GM19455 (cell line): ENCODE data around the gene CDKN2B-AS1.
A peak's percentile ranks its signal among the peaks of the same experiment; 100 is the strongest.
"Not testable (repeated sequence)": the region's sequence is repeated elsewhere in the genome, so short reads cannot be mapped to it uniquely, and the experiment has no call there.

Experiments used
- ATAC-seq: cut with Tn5 transposase; IDR thresholded peaks from one replicate; pipeline ENCODE4 v1.9.1; 2021; ENCODE audit not compliant: unreplicated experiment

The CDKN2B-AS1 gene

DNA sequence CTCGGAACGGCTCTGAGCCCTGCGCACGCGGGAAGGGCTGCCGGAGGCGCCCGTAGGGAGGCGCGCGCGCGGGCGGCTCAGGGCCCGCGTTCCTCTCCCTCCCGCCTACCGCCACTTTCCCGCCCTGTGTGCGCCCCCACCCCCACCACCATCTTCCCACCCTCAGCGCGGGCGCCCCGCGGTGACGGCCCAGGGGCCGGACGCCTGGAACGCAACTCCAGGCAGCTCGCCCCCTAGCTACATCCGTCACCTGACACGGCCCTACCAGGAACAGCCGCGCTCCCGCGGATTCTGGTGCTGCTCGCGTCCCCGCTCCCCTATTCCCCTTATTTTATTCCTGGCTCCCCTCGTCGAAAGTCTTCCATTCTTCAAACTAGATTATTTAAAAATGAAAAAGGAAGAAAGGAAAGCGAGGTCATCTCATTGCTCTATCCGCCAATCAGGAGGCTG lies at the start of gene CDKN2B-AS1:
Gene CDKN2B-AS1 (plus strand): TSS at position 236 of the 450 bp plus-strand sequence.
- ATAC-seq = peak; percentile 43

DNA sequence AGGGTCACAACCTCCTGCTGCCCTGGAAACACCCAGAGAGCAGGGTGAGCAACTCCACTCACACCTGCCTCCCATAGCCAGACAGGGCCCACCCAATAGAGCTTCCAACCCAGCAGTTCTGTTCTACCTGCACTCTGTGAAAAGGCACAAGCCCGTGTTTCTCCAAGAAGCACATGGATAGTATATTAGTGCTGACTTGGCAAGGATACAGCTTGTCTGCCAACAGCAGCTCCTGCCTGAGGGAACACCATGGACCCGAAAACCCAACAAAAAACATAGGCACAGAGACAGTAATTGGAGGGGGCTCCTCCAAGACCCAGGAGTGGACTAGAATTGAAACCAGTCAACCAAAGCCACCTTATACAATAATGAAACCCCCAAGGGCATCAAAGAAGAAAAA lies 49.0 kb upstream of the CDKN2B-AS1 start:
- ATAC-seq = no peak

- no peak for ATAC-seq
Observed at GRCh38 chr9:21958833-21959232, 35.8 kb upstream of the CDKN2B-AS1 start.

DNA sequence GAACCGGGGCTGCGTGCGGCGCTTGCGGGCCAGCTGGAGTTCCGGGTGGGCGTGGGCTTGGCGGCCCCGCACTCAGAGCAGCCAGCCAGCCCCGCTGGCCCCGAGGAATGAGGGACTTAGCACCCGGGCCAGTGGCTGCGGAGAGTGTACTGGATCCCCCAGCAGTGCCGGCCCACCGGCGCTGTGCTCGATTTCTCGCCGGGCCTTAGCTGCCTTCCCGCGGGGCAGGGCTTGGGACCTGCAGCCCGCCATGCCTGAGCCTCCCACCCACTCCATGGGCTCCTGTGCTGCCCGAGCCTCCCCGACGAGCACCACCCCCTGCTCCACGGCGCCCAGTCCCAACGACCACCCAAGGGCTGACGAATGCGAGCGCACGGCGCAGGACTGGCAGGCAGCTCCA lies 35.3 kb upstream of the CDKN2B-AS1 start:
- ATAC-seq = not testable (repeated sequence)

- ATAC-seq = no peak
Observed at GRCh38 chr9:21961569-21961968, 33.0 kb upstream of the CDKN2B-AS1 start.

DNA sequence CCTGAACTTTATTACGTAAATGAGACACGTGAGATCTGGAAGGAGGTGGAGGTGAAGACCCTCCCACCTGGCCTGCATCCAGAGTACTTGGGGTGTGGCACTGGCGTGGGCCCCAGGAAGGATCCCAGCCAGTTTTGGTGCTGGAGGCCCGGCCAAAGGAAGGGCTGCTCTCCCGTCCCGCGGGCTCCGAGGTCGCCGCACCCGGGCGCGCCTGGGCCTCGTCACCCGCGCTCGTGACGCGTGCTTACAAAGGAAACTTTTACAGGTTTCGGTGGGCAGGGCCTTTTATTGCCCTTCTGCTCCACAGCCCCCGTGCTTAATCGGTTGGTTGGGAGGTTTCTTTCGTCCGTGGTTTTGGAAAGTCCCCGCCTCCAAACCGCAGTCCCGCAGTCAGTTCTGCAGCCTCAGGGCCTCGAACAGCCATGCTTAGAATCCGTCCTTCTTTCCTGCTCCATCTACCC lies 29.6 kb upstream of the CDKN2B-AS1 start:
- ATAC-seq = peak; percentile 64

DNA sequence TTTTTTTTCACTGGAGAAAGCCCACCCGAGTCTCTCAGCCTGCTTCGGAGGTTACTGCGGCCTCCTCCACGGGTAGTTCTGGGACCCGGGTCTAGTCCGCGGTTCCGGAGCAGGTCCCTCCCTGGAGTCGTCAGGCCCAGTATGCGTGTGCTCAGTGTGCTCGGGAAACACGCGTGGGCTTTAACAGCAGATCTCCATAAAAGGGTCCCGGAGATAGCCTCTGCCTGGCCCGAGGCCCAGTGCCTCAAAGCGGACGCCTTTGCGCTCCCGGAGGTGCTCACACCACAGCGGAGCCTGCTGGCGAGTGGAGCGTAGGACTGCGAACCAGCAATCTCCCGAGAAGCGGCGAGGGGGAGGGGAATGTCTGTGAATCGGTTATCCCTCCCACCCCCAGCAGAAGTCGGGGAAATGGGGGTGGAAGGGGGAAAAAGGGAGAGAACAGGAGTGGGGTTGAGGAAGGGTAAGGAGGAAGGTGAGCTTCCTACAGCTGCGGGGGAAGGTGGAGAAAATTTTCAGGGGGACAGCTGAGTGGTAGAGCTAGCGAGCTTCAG lies 29.1 kb upstream of the CDKN2B-AS1 start:
- peak; percentile 76 for ATAC-seq

DNA sequence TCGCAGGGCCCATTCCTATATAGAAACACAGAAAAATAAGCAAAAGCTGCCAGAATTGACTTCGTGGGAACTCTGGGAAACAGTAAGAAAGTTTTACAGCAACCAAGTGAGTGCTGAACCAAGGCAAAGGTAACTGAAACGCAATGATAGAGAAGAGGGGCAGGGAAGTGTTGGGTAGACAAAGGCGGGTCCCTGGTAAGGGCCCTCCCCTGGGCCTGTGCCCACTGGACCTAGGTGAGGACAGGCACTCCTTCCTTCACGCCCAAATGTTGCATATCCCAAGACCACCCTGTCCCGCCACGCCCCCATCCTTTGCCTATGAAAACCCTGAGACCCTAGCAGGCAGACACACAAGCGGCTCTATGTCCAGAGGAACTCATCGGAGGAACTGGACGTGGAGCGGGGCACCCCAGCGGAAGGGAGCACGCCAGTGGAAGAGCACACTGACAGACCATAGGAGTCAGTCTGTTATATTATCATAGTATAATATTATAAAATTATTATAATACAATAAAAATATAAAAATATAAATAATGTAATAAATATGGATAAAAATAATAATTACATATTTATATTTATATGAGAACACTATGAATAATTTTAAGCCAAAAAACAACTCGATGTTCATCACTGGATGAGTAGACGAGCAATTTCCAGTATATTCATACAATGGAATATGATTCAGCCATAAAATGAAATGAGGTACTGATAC lies 28.3 kb upstream of the CDKN2B-AS1 start:
- no peak for ATAC-seq

GRCh38 chr9:21967169-21967568 lies 27.4 kb upstream of the CDKN2B-AS1 start:
- ATAC-seq = no peak

DNA sequence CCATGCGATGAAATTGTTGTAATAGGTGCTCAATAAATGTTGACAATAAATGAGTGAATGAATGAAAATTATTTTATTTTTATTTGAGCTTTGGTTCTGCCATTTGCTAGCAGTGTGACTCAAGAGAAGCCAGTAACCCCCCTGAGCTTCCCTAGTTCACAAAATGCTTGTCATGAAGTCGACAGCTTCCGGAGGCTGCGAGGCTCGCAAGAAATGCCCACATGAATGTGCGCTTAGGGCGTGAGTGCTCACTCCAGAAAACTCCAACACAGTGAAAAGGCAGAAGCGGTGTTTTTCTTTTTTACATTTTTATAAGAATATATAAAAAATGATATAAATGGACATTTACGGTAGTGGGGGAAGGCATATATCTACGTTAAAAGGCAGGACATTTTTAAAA lies 26.9 kb upstream of the CDKN2B-AS1 start:
- ATAC-seq = no peak

GRCh38 chr9:21968331-21969010 lies 26.1 kb upstream of the CDKN2B-AS1 start:
- no peak for ATAC-seq

DNA sequence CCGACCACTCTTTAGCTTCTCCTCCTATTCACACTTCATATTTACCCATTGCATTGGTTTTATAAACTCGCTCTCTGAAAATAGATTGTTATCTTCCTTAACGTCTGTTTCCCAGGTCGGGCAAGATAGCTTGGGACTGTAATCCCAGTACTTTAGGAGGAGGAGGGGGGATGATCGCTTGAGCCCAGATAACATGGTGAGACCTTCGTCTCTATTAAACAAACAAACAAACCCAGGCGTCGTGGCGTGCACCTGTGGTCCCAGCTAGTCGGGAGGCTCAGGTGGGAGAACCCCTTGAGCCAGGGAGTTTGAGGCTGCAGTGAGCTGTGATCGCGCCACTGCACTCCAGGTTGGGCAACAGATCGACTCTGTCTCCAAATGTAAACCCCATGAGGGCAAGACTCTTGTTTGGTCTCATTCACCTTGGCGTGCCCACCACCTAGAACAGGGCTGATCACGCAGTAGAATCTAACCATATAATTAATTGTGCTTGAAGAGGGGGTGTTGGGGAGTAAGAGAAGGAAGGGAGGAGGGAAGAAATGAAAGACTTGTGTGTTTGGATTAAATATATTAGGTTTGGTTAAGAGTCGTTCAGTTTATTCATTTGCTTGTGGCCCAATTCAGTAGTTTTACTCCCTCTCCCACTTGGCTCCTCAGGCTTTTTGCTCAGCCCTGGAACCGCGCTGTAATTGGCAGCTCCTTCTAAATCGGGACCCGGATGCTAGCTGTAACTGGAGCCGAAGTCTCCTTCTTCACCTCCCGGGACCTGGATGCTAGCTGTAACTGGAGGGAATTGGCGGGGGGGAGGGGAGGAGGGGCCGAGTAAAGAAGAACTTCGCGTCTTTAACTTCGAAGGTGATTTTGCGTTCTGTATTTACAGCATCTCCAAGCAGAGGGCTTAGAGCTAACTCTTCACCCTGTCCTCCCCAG lies 25.3 kb upstream of the CDKN2B-AS1 start:
- ATAC-seq = no peak

- no peak for ATAC-seq
Observed at GRCh38 chr9:21969951-21970799, 24.4 kb upstream of the CDKN2B-AS1 start.

DNA sequence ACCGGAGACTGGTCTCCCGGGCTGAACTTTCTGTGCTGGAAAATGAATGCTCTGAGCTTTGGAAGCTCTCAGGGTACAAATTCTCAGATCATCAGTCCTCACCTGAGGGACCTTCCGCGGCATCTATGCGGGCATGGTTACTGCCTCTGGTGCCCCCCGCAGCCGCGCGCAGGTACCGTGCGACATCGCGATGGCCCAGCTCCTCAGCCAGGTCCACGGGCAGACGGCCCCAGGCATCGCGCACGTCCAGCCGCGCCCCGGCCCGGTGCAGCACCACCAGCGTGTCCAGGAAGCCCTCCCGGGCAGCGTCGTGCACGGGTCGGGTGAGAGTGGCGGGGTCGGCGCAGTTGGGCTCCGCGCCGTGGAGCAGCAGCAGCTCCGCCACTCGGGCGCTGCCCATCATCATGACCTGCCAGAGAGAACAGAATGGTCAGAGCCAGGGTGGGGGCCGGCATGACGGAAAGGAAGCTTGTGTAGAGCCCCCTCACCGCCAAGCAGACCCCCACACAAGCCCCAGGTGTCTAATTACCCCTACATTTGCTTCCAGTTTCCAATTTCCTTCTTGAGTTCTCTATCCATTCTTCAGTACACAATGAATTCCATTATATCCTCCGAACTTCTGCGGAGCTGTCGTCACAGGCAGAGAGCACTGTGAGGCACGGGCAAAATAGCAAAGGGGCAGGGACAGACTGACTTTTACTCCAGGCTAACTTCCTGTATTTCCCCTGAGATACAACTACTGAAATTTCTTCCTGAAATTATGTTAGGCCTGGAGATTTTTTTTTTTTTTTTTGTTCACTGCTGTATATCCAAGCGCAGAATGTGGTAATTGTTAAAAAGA lies 23.6 kb upstream of the CDKN2B-AS1 start:
- ATAC-seq = no peak

- no peak for ATAC-seq
Observed at GRCh38 chr9:21972361-21972760, 22.2 kb upstream of the CDKN2B-AS1 start.

DNA sequence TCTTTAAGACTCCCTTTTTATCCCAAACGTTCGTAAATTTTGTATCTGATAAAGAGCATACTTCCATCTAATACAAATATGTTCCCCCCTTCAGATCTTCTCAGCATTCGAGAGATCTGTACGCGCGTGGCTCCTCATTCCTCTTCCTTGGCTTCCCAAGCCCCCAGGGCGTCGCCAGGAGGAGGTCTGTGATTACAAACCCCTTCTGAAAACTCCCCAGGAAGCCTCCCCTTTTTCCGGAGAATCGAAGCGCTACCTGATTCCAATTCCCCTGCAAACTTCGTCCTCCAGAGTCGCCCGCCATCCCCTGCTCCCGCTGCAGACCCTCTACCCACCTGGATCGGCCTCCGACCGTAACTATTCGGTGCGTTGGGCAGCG lies 20.3 kb upstream of the CDKN2B-AS1 start:
- ATAC-seq = no peak

DNA sequence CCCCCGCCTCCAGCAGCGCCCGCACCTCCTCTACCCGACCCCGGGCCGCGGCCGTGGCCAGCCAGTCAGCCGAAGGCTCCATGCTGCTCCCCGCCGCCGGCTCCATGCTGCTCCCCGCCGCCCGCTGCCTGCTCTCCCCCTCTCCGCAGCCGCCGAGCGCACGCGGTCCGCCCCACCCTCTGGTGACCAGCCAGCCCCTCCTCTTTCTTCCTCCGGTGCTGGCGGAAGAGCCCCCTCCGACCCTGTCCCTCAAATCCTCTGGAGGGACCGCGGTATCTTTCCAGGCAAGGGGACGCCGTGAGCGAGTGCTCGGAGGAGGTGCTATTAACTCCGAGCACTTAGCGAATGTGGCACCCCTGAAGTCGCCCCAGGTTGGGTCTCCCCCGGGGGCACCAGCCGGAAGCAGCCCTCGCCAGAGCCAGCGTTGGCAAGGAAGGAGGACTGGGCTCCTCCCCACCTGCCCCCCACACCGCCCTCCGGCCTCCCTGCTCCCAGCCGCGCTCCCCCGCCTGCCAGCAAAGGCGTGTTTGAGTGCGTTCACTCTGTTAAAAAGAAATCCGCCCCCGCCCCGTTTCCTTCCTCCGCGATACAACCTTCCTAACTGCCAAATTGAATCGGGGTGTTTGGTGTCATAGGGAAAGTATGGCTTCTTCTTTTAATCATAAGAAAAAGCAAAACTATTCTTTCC lies 19.7 kb upstream of the CDKN2B-AS1 start:
- peak; percentile 74 for ATAC-seq

- no peak for ATAC-seq
Observed at GRCh38 chr9:21976334-21976875, 18.2 kb upstream of the CDKN2B-AS1 start.
